OCI-LY7 (cell line): ENCODE results near the gene GRN.

ENCODE experiments used
- EZH2phosphoT487 ChIP-seq: fragments of 200-600 bp; sonication (generic); IDR thresholded peaks from 2 replicates; pipeline ENCODE4 v1.6.1; 2018; ENCODE audit warnings: low read depth, borderline replicate concordance, mild to moderate bottlenecking, mixed run types, antibody characterized with exemption, low read length, moderate library complexity, mixed read lengths
- TF ChIP-seq, protein P1 (sequence below): fragments of 200-600 bp; sonication (generic); conservative IDR thresholded peaks from 2 replicates; pipeline ENCODE4 v1.5.1; 2014; ENCODE audit warnings: mild to moderate bottlenecking, antibody characterized with exemption, low read length, moderate library complexity, mixed read lengths

- TF ChIP-seq, protein P1, sequence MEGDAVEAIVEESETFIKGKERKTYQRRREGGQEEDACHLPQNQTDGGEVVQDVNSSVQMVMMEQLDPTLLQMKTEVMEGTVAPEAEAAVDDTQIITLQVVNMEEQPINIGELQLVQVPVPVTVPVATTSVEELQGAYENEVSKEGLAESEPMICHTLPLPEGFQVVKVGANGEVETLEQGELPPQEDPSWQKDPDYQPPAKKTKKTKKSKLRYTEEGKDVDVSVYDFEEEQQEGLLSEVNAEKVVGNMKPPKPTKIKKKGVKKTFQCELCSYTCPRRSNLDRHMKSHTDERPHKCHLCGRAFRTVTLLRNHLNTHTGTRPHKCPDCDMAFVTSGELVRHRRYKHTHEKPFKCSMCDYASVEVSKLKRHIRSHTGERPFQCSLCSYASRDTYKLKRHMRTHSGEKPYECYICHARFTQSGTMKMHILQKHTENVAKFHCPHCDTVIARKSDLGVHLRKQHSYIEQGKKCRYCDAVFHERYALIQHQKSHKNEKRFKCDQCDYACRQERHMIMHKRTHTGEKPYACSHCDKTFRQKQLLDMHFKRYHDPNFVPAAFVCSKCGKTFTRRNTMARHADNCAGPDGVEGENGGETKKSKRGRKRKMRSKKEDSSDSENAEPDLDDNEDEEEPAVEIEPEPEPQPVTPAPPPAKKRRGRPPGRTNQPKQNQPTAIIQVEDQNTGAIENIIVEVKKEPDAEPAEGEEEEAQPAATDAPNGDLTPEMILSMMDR, result no peak
- TF ChIP-seq EZH2phosphoT487, result no peak
Measured at GRCh38 chr17:44312396-44313104, 32.6 kb upstream of the GRN start.
